Mononuclear cell (primary cell): ENCODE data around the gene TMEM270. TPM values are rescaled to one million over a fixed set of nuclear protein-coding genes. Genes with fewer than 3 reads are reported as not detected.

Experiments
- total RNA-seq: library from RNA; depleted of rRNA; stranded (reverse); fragments of >200 nt; gene quantifications from one replicate; pipeline ENCODE4 v1.2.3, GENCODE V29; 2012

The TMEM270 gene
- total RNA-seq, 1 donor = not detected

Other genes starting within 250 kb of the TMEM270 start
- gene MLXIPL, start 236.6 kb upstream of the TMEM270 start, total RNA-seq = 0.42 TPM
- 0.63 TPM for gene VPS37D, start 193.3 kb upstream of the TMEM270 start, total RNA-seq
- 1.9 TPM for gene DNAJC30, start 177.7 kb upstream of the TMEM270 start, total RNA-seq
- 31.7 TPM for gene BUD23, start 177.6 kb upstream of the TMEM270 start, total RNA-seq
- 18.6 TPM for gene STX1A, start 141.5 kb upstream of the TMEM270 start, total RNA-seq
- 5.6 TPM for gene ABHD11, start 122.4 kb upstream of the TMEM270 start, total RNA-seq
- not detected for gene CLDN3, start 90.9 kb upstream of the TMEM270 start, total RNA-seq
- gene CLDN4, start 30.2 kb upstream of the TMEM270 start, total RNA-seq = 0.10 TPM
- gene METTL27, start 18.6 kb upstream of the TMEM270 start, total RNA-seq = not detected
- not detected for gene ELN, start 167.0 kb downstream of the TMEM270 start, total RNA-seq
- 15.2 TPM for gene LIMK1, start 222.6 kb downstream of the TMEM270 start, total RNA-seq